ENCODE data around the gene MEIS1. TPM values are rescaled to one million over a fixed set of nuclear protein-coding genes. Genes with fewer than 3 reads are reported as not detected.

MEIS1 gene
- polyA plus RNA-seq, 1 donor, result 11.7 TPM

GRCh38 chr2:66580166-66581049 is 145.5 kb downstream of the MEIS1 start:
- DNase-seq (ENCODE audit: low read depth), result no peak

GRCh38 chr2:66581339-66582103 is 146.6 kb downstream of the MEIS1 start:
- no peak for DNase-seq (ENCODE audit: low read depth)

GRCh38 chr2:66582104-66582986 is 147.4 kb downstream of the MEIS1 start:
- DNase-seq (ENCODE audit: low read depth), result no peak

- DNase-seq (ENCODE audit: low read depth), result no peak
Measured at GRCh38 chr2:66582987-66583880, 148.3 kb downstream of the MEIS1 start.

GRCh38 chr2:66583881-66584280 is 149.0 kb downstream of the MEIS1 start:
- DNase-seq (ENCODE audit: low read depth), result no peak

GRCh38 chr2:66585587-66585986 is 150.7 kb downstream of the MEIS1 start:
- no peak for DNase-seq (ENCODE audit: low read depth)

GRCh38 chr2:66587216-66587615 is 152.3 kb downstream of the MEIS1 start:
- no peak for DNase-seq (ENCODE audit: low read depth)

- no peak for DNase-seq (ENCODE audit: low read depth)
Measured at GRCh38 chr2:66594001-66594400, 159.1 kb downstream of the MEIS1 start.

GRCh38 chr2:66595556-66595955 is 160.6 kb downstream of the MEIS1 start:
- DNase-seq (ENCODE audit: low read depth), result no peak

- DNase-seq (ENCODE audit: low read depth), result no peak
Measured at GRCh38 chr2:66596256-66596655, 161.3 kb downstream of the MEIS1 start.

- DNase-seq (ENCODE audit: low read depth), result no peak
Measured at GRCh38 chr2:66601624-66602023, 166.7 kb downstream of the MEIS1 start.

- DNase-seq (ENCODE audit: low read depth), result no peak
Measured at GRCh38 chr2:66602341-66602740, 167.4 kb downstream of the MEIS1 start.

GRCh38 chr2:66604326-66604725 is 169.4 kb downstream of the MEIS1 start:
- no peak for DNase-seq (ENCODE audit: low read depth)

GRCh38 chr2:66604976-66605375 is 170.1 kb downstream of the MEIS1 start:
- no peak for DNase-seq (ENCODE audit: low read depth)

- DNase-seq (ENCODE audit: low read depth), result no peak
Measured at GRCh38 chr2:66607152-66607551, 172.2 kb downstream of the MEIS1 start.

Measured in forelimb muscle (tissue), 1 donor.